HEK293T (cell line): ENCODE results near the gene ALOX5.

Experiments
- ARNT ChIP-seq: fragments of 450-650 bp; IDR thresholded peaks from 2 replicates; pipeline ENCODE4 v1.6.1; 2017; ENCODE audit warnings: mild to moderate bottlenecking
- BHLHE40 ChIP-seq: fragments of 450-650 bp; IDR thresholded peaks from 2 replicates; pipeline ENCODE4 v1.6.1; 2016; ENCODE audit warnings: mild to moderate bottlenecking, moderate library complexity, borderline replicate concordance
- CTBP1 ChIP-seq: fragments of 450-650 bp; IDR thresholded peaks from 2 replicates; pipeline ENCODE4 v1.6.1; 2016; ENCODE audit warnings: borderline replicate concordance
- ELF4 ChIP-seq: fragments of 450-650 bp; IDR thresholded peaks from 2 replicates; pipeline ENCODE4 v1.6.1; 2017; ENCODE audit warnings: antibody characterized with exemption
- FOXA1 ChIP-seq: fragments of 450-650 bp; IDR thresholded peaks from 2 replicates; pipeline ENCODE4 v1.6.1; 2016; ENCODE audit warnings: mild to moderate bottlenecking
- FOXM1 ChIP-seq: fragments of 450-650 bp; IDR thresholded peaks from 2 replicates; pipeline ENCODE4 v1.6.1; 2017; ENCODE audit warnings: mild to moderate bottlenecking, borderline replicate concordance
- L3MBTL2 ChIP-seq: fragments of 450-650 bp; conservative IDR thresholded peaks from 2 replicates; pipeline ENCODE4 v1.6.1; 2016; ENCODE audit warnings: mild to moderate bottlenecking
- LEF1 ChIP-seq: fragments of 450-650 bp; IDR thresholded peaks from 2 replicates; pipeline ENCODE4 v1.6.1; 2017; ENCODE audit warnings: mild to moderate bottlenecking, borderline replicate concordance
- NFRKB ChIP-seq: fragments of 450-650 bp; IDR thresholded peaks from 2 replicates; pipeline ENCODE4 v1.6.1; 2016; ENCODE audit warnings: mild to moderate bottlenecking, moderate library complexity
- PKNOX1 ChIP-seq: fragments of 450-650 bp; IDR thresholded peaks from 2 replicates; pipeline ENCODE4 v1.6.1; 2016
- SP1 ChIP-seq: fragments of 450-650 bp; IDR thresholded peaks from 2 replicates; pipeline ENCODE4 v1.6.1; 2017
- SUZ12 ChIP-seq: fragments of 450-650 bp; IDR thresholded peaks from 2 replicates; pipeline ENCODE4 v1.6.1; 2016; ENCODE audit warnings: mild to moderate bottlenecking
- TARDBP ChIP-seq: fragments of 450-650 bp; IDR thresholded peaks from 2 replicates; pipeline ENCODE4 v1.6.1; 2016
- ZNF384 ChIP-seq: fragments of 450-650 bp; IDR thresholded peaks from 2 replicates; pipeline ENCODE4 v1.6.1; 2016

- TF ChIP-seq L3MBTL2 (no peak), TARDBP (no peak), SP1 (no peak), ELF4 (no peak), CTBP1 (no peak), LEF1 (no peak), NFRKB (no peak), FOXM1 (no peak), PKNOX1 (no peak), FOXA1 (no peak), ARNT (no peak), ZNF384 (no peak), BHLHE40 (no peak), SUZ12 (no peak)
Observed at GRCh38 chr10:45454859-45455258, 80.8 kb downstream of the ALOX5 start.
